Erythroblast (primary cell): ENCODE results near the gene IFT81.
"Not testable (repeated sequence)": the region's sequence is repeated elsewhere in the genome, so short reads cannot be mapped to it uniquely, and the experiment has no call there.

Experiments used
- DNase-seq, 2 experiments: peaks; one replicate each; lab custom pipeline; 2025; lab: John Stamatoyannopoulos, UW
- GATA1 ChIP-seq: IDR thresholded peaks from 2 replicates; pipeline ENCODE4 v1.6.1; 2011; ENCODE audit warnings: low read depth, mild to moderate bottlenecking, control low read depth, low read length, moderate library complexity
- POLR2A ChIP-seq: IDR thresholded peaks from 2 replicates; pipeline ENCODE4 v1.6.1; 2011; ENCODE audit warnings: mild to moderate bottlenecking, low read length

IFT81 gene

DNA sequence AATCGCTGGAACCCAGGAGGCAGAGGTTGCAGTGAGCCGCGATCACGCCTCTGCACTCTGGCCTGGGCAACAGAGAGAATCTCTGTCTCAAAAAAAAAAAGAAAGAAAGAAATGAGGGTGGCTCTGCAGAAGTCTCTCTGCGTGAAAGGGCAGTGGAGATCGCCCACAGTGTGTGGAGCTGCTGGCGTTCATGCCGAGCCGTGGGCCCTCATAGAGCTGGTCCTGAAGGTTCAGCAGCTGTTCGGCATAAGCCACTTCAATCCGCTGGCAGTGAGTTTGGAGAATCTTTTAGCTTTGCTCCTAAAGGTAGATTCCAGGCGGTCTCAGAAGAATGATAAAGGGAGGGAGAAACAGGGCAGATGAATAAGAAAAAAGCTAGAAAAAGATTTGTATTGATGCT lies 120.2 kb downstream of the IFT81 start:
- DNase-seq: no peak
- TF ChIP-seq POLR2A (no peak), GATA1 (no peak)

DNA sequence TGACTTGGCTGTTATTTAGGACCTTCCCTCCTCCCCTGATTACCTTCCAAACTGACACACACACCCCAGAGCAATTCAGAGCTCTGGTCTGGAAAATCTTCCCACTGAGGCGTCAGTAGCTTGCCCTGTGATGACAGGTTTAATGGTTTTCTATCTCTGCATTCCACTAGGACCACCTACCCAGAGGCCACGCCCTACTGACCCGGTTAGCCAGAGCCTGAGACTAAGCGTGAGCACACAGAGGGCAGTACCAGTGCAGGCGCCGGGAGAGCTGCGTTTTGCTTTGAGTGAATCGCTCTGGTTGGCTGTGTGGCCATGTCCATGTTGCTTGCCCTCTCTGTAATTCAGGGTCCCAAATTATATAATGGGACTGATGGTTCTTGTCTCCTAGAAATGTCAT lies 120.7 kb downstream of the IFT81 start:
- DNase-seq: no peak
- TF ChIP-seq GATA1 (no peak), POLR2A (no peak)

DNA sequence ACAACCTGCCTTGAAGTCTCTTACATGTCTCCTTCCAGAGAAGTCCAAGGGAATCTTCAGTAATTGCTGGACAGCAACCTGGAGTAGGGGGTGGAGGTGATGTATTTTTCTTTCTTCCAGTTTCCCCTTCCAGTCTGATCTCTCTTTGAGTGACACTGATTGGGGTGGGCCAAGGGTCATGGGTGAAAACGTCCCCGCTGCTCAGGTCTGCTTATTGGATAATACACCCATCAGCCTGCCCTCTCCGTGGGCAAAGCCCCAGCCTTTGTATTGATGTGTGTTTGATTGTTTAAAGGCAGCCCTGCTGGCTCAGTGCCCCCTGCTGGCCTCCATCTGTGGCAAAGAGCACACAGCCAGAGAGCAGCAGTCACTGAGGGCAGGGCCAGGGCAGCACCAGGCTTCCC lies 121.2 kb downstream of the IFT81 start:
- DNase-seq: peak; percentile 36 to 41
- TF ChIP-seq POLR2A: no peak
- no peak for TF ChIP-seq GATA1

DNA sequence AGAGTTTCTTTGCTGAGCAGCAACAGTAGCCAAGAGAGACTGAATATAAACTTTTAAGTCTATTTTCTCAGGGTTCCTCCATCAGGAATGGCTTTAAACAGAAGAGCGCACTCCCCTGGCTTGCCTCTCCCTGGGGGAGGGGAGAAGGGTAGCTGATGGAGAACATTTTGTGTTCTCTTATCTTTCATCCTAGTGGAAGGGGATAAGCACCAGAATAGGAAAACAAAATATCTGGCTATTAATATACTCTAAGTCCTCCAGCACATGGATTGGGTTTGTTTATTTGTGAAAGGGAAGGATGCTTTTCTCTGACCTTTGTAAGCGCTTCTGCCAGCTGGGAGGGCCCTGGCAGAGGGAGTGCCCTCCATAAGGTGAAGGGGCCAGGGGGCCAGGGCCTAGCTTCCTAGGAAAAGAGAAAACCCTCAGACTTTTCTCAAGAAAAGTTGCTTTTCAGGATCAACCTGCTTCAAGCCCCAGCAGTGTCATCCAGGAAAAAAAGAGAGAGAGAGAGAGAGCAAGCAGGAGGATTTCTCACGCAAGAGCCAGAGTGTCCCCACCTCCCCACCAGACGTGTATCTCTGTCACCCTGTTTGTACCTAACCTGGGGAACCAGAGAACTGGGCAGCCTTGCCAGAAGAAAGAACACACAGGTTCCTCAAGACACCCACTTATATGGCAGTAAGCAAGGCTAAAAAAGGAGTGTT lies 122.6 kb downstream of the IFT81 start:
- DNase-seq: no peak
- no peak for TF ChIP-seq GATA1
- TF ChIP-seq POLR2A: no peak

DNA sequence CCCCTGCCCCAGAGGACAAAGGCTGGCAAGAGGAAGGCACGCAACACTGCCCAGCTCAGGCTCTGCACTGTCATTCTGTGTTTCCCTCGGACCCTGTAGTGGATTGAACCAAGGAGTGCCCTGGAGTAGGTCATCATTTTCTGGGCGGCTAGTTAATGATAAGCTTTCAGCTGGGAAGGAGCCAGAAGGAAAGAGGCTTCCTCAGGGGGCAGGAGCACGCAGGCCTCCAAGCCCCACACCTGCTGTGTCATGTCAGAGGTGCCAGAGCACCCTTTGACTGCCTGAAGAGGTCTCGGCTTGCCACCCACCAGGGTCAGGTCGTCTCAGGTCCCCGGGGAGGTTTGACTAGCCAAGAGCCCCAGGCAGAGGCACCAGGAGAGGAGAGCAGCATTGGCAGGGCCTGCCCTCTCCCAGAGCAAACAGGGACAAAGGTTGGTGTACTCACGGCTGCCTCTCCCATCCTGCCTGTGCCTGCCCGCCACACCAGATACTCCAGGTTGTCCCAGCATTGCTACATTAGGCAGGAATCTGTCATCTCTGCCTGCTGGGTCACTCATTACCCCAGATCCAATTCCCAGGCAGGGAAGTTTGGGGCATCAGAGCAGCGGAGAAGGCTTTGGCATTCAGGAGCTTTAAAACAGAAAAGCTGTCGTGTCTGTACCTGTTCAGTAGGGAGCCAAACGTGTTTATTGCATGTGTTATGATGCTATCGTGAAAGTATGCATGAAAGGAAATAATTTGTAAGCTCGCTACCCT lies 123.4 kb downstream of the IFT81 start:
- TF ChIP-seq GATA1 (no peak), POLR2A (no peak)
- DNase-seq: no peak

DNA sequence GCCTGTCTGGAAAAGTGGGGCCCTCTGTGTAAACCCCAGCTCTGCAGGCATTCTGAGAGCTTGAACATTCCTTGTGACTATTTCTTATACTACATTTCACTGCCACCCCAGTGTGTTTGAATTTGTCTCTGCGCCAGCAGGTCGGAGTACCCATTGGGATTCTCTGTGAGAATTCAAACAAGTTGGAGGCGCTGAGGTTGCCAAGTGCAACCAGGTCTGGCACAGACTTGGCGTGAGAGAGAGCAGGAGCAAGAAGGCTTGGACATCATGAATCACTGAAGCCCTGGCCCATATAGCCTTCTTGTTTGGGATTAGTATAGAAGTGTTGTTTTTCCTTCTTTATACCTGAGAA lies 123.9 kb downstream of the IFT81 start:
- TF ChIP-seq GATA1 (no peak), POLR2A (no peak)
- DNase-seq: no peak

DNA sequence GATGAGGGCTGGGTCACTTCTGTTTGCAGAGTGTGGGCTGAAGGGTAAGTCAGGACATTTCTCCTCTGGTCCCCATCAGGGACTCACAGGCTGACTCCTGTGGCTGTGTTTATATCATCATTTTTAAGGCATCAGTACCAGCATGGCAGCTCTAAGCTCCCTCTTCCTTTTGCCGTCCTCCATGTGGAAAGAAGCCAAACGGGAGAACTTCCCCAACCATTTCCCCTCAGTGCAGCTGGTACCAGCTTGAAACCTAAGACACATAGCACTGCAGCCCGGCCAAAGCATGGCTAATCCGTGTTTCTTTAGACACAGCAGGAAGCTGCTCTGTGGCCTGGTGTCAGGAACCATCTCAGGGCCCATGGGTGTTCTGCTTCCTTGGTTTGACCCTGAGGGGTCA lies 124.9 kb downstream of the IFT81 start:
- no peak for DNase-seq

DNA sequence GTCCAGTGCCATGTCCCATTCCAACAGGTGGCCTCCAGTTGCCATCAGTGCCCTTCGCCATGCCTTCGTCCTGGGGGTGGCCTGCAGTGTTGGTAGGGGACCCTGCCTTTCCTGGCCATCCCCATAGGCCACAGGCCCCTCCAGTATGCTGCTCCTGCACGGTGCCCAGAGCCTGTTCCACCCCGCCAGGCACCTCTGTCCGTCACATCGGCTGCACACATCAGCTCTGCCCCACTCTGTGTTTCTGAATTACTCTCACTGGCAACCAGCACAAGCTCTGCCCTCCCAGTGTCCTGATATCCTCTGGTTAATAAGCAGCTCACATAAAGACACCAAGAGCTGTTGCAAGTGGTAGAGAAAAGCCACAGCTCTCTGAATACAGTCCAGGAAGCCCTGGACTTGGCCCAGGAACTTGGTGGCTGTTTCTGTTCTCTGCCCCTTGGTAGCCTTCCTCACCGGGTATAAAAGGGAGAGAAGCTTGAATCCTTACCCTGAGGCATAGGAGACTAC lies 125.6 kb downstream of the IFT81 start:
- TF ChIP-seq GATA1 (no peak), POLR2A (no peak)
- DNase-seq: no peak

More for the DNA sequence above, 124.9 kb downstream of the IFT81 start:
- TF ChIP-seq GATA1 (no peak), POLR2A (no peak)

DNA sequence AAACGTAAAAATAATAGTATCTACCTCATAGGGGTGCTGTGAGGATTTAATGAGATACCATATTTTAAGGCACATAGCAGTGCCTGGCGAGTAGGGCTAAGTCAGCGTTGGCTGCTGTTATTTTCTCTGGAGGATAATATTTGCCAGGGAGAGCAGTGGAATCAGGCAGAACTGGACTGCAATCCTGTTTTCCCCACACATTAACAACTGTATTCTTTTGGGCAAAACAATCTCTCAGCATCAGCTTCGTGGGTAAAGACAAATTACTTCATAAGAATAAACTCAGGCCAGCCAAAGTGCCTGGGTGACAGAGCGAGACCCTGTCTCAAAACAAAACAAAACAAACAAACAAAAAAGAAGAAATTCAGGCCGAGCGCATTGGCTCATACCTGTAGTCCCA lies 127.2 kb downstream of the IFT81 start:
- no peak for DNase-seq
- no peak for TF ChIP-seq POLR2A
- TF ChIP-seq GATA1: no peak

DNA sequence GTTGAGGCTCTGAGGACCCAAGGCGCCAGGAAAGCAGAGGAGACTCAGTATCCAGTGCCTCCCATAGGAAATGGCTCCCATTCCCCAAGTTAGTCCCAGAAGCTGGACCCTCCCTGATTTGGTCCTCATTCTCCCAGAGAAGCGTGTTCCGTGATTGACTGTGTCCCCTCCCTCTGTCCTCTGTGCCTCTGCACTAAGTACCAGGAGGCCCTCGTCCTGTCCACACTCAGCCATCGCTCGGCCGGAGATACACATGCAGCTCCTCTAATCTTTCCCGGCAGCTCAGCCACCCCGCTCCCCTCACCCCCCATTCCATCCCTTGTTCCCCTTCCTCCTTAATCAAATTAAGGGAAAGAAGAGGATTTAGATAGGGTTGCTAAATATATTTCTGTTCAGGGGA lies 128.6 kb downstream of the IFT81 start:
- TF ChIP-seq GATA1 (no peak), POLR2A (no peak)
- no peak for DNase-seq

DNA sequence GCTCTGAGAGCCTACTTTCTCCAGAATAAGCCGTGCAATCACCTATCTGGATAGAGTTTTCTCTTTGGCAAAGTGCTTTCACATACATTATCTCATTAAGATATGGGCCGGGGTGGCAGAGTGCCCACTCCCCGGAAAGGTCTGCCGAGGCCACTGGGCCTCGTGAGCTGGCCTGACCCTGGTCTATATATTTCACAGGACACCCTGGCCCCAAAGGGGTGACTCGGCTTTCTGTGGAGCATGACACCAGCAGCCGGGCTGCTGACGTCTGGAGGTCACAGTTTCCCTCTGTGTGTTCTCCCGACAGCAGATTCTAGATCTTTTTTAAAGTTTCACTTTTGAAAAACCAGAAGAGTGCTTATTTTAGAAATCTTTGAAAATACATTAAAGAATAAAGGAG lies 129.0 kb downstream of the IFT81 start:
- DNase-seq: peak; percentile 15 to 36
- no peak for TF ChIP-seq POLR2A
- no peak for TF ChIP-seq GATA1

DNA sequence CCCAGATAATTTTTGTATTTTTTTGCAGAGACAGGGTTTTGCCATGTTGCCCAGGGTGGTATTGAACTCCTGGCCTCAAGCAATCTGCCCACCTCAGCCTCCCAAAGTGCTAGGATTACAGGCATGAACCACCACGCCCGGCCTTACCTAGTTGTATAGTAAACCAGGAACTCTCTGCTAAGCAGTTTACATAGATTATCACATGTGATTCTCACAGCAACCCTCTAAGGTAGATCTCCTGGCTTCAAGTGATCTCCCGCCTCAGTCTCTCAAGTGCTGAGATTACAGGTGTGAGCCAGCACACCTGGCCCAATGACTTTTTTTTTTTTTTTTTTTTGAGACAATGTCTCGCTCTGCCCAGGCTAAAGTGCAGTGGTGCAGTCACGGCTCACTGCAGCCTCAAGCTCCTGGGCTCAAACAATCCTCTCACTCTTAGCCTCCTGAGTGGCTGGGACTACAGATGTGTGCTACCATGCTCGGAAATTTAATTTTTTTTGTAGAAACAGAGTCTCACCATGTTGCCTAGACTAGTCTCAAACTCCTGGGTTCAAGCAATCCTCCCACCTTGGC lies 130.9 kb downstream of the IFT81 start:
- TF ChIP-seq POLR2A (no peak), GATA1 (no peak)
- DNase-seq: no peak

DNA sequence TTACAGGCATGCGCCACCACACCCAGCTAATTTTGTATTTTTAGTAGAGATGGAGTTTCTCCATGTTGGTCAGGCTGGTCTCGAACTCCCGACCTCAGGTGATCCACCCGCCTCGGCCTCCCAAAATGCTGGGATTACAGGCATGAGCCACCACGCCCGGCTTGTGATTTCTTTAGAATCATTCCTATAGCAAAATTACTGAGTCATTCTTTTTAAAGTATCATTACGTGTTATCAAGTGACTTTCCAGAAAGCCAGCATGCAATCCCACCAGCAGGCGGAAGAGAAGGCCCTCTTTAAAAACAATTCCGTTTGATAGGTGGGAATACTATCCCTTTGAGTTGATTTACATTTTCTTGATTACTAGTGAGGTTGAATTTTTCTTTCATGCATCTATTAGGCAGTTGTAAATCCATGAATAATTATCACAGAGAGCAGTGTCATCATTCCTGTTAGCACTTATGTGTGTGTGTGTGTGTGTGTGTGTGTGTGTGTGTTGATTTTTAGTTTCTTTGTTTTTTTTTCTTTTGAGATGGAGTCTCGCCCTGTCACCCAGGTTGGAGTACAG lies 131.8 kb downstream of the IFT81 start:
- DNase-seq: not testable (repeated sequence)
